HL-60 (cell line): ENCODE measurements around the gene TRAK2.

ENCODE experiments used
- POLR2AphosphoS5 ChIP-seq: IDR thresholded peaks from 2 replicates; pipeline ENCODE4 v1.6.1; 2012; ENCODE audit warnings: low read depth
- REST ChIP-seq: IDR thresholded peaks from 2 replicates; pipeline ENCODE4 v1.6.1; 2012; ENCODE audit warnings: low read depth; ENCODE audit not compliant: insufficient replicate concordance

- TF ChIP-seq REST (no peak), POLR2AphosphoS5 (no peak)
Measured at GRCh38 chr2:201383136-201383535, 68.1 kb downstream of the TRAK2 start.
